GM21360 (cell line): Measurements from ENCODE around the gene ARSI.

Experiments
- ATAC-seq: cut with Tn5 transposase; IDR thresholded peaks from one replicate; pipeline ENCODE4 v1.9.1; 2021; ENCODE audit warnings: mild to moderate bottlenecking, moderate library complexity; ENCODE audit not compliant: unreplicated experiment

Gene ARSI

DNA sequence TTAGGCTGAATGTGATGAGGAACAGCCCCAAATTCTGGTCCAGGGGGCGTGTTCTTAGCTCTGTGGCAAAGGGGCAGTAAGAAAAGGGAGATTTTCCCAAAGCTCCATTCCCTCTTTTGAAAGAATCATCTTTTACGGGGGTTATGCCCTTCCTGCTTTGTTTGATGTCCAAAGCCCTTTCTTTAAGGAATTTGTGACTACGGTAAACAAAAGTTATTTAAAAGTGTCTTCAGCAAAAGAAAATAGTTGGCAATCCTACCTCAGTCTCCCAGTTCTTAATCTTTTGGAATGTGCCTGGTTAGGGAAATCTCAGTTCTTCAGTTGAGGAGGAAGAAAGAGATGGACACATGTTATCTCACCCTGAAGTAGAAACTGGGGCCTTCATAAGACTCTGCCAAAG is 24.4 kb upstream of the ARSI start:
- no peak for ATAC-seq

DNA sequence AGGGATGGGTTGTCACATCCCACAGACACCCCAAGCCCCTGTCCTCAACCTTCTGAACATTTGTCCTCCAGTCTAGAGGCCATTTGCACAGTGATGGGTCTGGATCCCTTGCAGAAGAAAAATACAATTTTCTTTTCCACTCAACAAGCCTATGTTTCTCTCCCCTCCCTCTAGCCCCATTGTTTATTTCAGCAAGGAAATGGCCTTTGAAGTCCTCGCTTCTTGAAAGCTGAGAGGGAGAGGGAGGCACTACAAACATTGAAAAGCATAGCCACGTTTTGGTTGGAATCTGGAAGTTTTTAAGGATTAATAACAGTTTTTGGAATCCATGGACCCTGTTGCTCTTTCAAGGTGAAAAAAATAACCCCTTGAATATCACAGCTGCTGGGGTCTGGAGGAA is 24.0 kb upstream of the ARSI start:
- no peak for ATAC-seq

DNA sequence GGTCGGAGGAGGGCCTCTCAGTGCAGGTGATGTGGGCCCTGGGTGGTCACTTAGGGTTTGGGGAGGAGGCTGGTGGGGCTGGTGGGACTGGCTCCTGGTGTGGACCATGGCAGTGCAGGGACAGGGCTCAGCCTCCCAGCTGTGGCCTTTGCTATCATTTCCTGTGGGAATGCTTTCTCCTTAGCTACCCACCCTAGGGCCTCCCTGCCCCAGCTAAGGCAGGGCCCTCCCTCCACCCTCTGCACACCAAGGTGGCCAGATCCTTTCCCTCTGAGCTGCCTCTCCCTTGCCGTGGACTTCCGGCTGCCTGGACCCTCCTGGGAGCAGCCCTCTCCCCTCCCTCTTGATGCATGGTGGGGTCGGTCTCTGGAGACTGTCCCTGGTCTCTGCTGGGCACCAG is 22.7 kb upstream of the ARSI start:
- ATAC-seq, result no peak

DNA sequence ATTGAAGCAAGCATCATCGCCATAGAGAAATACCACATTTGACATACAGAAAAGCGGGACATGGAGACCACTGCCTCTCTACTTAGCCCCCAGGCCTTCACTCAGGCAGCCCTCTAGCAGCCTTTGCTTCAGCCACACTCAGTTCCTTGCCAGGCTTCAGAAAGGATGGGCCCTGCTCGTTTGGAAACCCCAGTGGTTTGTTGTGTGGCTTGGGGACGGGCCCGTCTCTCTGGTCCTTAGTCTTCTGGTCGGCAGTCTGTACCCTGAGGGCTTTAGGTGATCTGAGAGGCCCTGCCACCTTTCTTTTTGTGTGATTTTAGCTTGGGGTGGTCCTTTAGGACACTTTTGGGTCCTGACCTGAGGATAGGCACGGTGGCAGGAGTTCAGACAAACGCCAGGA is 21.1 kb upstream of the ARSI start:
- ATAC-seq, result no peak

DNA sequence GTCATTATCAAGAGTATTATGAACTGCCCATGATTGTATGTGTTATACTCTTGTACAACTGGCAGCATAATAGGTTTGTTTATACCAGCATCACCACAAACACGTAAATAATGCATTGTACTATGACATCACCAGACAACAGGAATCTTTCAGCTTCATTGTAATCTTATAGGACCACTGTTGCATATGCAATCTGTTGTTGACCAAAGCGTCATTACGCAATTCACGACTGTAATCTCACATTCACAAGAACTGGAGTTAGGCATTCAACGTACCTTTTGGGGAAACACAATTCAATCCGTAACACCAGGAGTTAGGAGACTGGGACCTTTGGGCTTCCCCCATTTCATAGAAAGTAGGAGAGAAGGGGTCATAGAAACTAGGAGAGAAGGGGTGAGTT is 20.4 kb upstream of the ARSI start:
- no peak for ATAC-seq

DNA sequence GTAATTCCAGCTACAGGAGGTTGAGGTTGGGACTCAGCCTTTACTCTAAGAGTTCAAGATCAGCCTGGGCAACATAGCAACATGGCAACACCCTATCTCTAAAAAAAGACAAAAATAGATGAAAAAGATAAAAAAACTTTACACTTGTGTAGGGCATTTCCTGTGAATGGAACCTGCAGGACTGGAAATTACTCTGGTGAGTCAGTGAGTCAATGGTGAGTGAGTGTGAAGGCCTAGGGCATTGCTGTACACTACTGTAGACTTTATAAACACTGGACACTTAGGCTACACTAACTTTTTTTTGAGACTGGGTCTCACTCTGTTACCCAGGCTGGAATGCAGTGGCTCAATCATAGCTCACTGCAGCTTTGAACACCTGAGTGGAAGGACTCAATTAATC is 19.5 kb upstream of the ARSI start:
- ATAC-seq, result no peak

DNA sequence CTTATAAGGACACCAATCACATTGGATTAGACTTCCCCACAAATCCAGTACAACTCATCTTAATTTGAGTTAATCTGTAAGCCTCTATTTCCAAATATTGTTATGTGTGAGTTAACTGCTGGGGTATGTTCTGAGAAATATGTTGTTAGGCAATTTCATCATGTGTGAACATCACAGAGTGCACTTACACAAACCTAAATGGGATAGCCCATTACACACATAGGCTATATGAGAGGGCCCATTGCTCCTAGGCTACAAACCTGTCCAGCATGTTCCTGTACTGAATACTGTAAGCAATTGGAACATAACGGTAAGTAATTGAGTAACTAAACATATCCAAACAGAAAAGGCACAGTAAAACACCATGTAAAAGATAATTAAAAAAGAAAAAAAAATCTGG is 19.1 kb upstream of the ARSI start:
- no peak for ATAC-seq

DNA sequence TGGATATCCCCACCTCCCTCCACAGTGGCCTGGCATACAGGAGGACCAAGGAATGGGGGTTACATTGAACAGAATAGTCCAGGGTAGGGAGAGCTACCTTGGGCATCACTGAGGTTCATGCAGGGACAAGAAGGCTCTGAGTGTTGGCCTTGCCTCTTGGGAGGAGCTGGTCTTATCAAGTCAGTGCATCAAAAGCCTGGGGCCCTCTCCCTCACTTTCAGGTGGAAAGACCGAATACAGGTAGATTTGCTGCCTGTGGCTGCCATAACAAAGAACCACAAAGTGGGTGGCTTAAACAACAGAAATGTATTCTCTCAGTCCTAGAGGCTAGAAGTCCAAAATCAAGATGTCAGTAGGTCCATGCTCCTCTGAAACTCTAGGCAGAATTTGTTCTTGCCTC is 18.5 kb upstream of the ARSI start:
- no peak for ATAC-seq

DNA sequence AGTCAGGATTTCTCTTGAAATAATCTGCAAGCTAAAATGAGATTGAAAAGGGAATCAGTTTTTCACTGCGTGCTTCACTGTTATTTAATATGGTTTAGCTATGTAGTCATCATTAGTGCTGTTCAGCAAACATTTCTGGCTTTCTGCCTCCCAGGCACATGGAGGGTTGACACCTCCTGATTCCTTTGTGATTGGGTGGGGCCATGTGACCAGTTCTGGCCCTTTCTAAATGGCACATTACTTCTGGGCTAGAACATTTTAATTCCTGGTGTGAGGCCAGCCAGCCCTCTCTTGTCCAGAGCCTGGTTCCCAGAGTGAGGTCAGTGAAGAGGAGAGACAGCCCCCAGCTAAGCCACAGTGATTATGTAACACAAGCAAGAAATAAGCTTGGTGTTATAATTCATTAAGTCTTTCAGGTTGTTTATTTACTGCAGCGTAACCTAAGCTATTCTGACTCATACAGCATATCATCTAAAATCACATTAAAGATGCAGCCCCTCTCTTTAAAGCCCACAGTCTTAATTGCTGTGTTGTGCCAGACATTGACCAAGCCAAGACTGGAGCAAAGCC is 17.4 kb upstream of the ARSI start:
- ATAC-seq, result no peak

DNA sequence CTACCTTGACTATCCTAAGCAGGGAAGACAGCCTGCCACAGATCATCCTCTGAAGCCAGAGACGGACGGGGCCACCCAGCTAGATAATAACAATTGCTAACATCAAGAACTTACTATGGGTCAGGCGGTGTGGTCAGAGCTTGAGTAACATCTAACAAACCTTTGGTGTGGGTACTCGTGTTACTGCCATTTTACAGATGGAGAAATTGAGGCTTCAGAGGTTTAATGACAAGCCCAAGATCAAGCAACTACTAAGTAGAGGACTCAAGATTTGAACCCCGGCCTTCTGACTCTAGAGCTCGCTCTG is 16.7 kb upstream of the ARSI start:
- ATAC-seq, result no peak

DNA sequence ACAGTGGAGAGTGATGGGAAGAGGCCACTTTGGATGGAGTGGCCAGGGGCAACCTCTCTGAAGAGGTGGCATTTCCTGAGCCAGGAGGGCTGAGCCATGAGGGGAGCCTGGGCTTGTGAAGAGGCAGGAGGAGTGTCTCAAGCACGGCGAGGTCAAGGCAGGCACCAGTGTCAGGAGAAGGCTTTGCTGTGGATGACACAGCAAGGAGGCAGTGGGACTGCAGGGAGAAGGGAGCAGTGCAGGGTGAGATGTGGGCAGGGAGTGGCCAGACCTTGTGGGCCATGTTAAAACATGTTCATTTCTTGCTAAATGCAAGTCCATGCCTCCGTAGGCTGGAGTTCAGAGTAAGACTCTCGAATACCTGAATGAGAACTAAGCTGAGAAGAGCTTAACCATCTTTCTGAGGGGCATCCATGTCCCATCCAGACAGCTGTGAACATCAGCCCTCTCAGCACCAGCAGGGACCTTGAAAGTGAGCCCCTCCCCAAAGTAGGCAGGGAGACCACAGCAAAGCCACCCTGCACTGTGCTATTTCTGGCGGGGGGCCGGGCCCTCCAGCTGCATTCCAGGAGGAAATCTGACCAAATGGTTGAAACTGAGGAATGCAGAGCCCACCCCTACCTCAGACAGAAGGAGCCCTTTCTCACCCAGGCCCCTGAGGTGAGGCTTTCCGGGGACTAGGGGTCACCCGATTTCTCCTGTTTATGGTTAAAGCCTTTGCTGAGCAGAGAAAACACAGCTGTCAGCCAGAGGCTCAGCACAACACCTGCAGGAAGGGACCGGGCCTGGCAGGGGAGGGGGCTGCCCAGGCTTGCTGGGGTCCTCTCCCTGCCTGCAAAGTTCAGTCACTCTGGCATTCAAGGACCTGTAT is 16.1 kb upstream of the ARSI start:
- ATAC-seq, result no peak

DNA sequence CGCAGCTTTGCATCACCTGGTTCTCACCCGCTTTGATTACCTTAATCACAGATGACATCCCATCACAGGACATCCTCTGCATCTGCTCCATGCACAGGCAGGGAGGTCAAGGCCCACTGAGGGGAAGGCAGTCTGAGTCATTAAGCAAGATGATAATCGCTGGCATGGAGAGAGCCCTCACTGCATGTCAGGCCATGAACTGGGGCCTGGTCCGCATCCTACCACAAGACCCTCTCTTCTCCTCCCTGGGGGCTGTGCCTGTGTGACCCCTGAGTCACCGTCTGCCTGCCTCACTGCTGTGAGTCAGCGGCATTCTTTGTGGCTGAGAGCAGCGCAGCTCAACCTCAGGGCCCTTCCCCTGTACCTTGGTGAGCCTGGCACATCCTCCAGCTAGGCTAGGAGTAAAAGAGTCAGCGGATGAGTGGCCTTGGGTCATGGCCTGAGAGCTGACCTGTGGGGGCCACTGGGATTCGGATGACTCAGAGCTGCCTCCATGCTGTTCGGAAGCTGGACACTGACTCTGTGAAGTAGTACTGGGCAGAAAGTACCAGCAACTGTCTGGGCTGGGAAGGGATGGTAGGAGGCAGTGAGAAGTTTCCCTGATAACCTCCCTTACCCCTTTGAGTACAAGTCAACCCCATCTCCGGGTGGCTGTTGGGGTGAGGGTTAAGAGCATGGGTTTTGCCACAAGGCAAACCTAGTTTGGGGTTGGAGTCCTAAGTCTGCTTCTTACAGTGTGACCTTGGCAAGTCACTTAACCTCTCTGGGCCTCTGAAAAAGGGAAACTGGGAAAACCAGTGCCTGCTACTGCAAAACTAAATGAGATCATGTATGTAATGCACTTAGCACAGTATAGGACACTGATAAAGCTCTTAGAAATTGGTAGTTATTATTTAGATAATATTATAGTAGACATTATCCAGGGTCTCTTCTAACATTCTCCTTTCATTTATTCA is 14.6 kb upstream of the ARSI start:
- no peak for ATAC-seq

DNA sequence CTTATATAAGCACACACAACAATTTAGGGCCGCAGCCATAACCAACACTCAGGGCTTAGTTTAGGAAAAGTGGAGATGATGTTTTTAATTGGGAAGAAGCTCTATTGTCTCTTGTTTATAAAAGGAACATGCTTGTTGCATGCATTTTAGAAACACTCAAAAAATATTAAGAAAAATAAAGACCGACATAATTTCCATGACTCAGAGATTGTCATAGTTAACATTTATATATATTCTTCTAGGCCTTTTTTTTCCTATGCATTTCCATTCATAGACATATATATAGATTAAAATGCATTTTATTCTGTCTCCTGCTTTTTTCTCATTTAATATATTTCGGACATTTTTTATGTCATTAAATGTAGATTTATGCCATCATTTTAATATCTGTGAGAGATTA is 13.6 kb upstream of the ARSI start:
- no peak for ATAC-seq

DNA sequence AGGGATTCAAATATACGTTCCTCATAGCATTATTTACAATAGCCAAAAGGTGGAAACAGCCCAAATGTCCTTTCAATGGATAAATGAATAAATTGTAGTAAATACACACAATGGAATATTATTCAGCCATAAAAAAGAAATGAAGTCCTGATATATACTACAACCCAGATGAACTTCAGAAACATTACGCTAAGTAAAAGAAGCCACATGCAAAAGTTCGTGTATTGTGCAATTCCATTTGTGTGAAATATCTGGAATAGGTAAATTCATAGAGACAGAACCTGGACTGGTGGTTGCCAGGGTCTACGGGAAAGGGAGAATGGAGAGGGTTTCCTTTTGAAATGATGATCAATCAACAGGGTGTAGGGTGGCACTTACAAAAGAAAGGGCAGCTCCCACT is 12.5 kb upstream of the ARSI start:
- no peak for ATAC-seq

DNA sequence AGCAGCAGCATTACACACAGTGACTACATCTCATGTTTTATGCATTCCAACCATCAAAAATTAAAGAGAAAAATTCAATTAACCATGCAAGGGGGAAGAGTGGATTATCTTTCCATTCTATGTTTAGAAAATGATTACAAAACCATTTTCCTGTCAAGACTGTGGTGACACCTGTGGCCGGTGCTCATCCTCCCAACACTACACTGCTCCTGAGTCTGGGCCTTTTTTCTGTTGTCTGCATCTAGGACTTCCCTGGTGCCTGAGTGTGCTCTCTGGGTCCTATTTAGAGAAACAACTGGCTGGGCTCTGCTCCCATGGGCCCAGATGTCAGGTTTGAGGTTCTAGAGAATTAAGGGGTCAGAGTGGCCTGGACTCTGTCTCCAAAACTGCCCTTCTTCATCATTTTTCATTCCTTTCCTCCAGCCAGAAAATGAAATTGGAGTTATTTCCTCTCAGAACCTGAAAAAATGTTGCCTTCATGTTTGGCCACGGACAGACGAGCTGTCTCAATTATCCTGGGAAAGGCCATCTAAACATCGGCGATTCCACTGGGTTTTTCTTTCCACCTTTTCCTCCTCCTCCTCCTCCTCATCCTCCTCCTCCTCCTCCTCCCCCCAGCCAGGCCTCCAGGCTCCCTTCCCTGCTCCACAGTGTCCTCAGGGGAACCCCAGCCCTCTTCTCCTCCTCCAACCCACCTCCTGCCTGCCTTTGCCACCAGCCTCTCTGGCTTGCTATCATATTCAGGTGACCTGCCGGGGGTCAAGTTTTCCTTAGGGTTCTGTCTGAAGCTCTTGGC is 11.4 kb upstream of the ARSI start:
- ATAC-seq, result no peak

DNA sequence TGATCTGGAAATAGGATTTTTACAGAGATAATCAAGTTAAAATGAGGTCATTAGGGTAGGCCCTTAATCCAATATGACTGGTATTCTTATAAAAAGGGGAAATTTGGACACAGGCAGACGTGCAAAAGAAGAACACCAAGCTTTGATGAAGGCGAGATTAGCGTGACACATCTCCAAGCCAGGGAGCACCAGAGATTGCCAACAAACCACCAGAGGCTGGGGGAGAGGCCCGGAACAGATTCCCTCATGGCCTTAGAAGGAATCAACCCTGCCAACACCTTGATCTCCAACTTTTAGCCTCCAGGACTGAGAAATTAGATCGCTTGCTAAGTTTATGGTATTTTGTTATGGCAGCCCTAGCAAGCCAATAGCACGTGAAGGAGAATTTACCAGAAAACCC is 10.8 kb upstream of the ARSI start:
- ATAC-seq, result no peak

DNA sequence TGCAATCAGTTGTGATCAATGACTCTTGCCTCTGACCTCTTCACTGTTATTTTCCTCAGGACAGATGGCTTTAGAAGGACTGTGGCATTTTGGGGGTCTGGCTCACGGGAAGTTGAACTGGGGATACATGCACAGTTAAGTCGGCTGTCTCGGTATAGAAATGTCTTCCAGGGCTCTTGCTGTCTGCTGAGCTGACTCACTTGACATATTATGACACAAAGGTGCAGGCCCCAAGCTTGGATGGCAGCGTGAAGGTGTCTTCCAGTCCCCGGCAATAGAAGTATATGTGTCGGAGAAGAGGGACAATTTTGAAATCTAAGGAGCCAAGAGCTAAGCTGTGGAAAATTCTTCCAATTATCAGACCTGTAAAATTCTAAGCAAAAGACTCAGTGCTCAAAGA is 9.8 kb upstream of the ARSI start:
- ATAC-seq, result no peak

DNA sequence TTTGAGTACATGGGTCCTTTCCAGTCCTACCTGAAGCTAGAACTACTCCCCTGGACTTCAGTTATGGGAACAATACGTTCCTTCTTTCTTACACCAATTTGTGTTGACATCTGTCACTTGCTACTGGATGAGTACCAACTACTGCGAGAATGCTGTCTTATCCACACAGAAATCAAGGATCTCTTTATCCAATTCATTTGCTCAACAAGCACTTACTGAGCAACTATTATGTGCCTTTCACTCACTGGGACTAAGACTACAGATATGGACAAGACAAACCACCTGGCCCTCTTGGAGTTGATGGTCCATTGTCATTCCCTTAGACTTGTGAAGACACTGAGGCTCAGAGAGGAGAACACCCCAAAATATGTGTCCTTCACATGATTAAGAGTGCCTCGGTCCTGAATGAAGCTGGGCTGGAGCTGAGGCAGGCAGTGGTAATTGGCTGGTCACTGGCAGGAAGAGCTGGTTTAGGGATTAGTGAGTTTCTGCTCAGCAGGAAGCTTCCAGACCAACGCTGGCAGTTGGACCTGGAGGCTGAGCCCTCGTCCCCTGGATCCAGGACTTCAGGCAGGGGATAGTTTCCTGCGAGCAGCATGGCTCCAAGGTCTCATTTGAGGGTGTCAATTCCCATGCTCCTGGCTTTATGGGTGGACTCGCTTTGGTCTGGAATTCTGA is 8.4 kb upstream of the ARSI start:
- ATAC-seq, result no peak

DNA sequence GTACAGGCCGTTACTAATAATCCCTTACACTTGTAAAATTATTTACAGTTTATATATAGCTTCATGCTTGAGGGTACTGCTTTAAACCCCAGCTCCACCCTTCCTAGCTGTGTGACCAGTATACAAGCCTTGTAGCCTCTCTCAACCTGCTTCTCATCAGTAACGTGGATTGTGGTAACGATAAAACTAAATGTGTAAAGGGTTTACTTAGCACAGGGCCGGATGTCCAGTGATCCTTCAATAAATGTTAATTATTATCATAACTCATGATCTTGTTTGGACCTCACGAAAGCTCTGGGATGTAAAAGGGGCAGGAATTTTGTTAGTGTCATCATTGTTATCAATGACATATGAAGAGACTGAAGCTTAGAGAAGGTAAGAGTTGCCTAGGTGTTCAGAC is 7.5 kb upstream of the ARSI start:
- ATAC-seq, result no peak

DNA sequence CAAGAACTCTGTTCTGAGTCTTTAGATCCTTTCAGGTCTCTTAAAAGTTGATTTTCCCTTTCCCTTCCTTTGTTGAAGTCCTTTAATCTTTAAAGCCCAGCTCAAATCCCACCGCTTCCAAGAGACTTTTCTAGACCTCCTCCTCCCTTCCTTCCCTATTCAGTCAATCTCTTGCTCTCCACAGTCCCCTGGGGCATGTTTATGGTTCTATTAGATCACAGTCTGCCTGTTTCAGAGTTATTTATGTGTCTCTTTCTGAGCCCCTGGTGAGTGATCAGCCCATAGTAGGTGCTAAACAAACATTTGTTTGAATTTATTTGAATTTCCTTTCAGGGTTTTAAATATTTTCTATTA is 7.2 kb upstream of the ARSI start:
- no peak for ATAC-seq
